Colonic mucosa (tissue), 4 donors: Measurements from ENCODE around the gene TRABD2A. TPM values are rescaled to one million over a fixed set of nuclear protein-coding genes. Genes with fewer than 3 reads are reported as not detected.
"Not testable (repeated sequence)": the region's sequence is repeated elsewhere in the genome, so short reads cannot be mapped to it uniquely, and the experiment has no call there.

ENCODE experiments used
- DNase-seq: peaks from one replicate; pipeline ENCODE4 v3.0.0-alpha.2; 2020
- H3K27ac ChIP-seq: fragments of 200-600 bp; one replicate; pipeline ENCODE4 v1.8.0; 2021
- H3K27me3 ChIP-seq: fragments of 200-600 bp; one replicate; pipeline ENCODE4 v1.8.0; 2021
- H3K36me3 ChIP-seq: fragments of 200-600 bp; one replicate; pipeline ENCODE4 v1.8.0; 2021
- H3K4me1 ChIP-seq: fragments of 200-600 bp; one replicate; pipeline ENCODE4 v1.8.0; 2021; ENCODE audit warnings: mild to moderate bottlenecking
- H3K4me3 ChIP-seq: fragments of 200-600 bp; one replicate; pipeline ENCODE4 v1.8.0; 2021
- H3K9ac ChIP-seq, 2 donors: one replicate each; pipeline ENCODE4 v1.7.0; 2013; ENCODE audit warnings: control low read depth in 2 of 2, low read depth in 2 of 2, low read length in 2 of 2
- H3K9me3 ChIP-seq: fragments of 200-600 bp; one replicate; pipeline ENCODE4 v1.8.0; 2021
- CTCF ChIP-seq: fragments of 200-600 bp; IDR thresholded peaks from one replicate; pipeline ENCODE4 v1.8.0; 2022; ENCODE audit warnings: antibody characterized with exemption, mild to moderate bottlenecking
- intact Hi-C: fragments of 100-400 bp; cut with DNase I; formaldehyde crosslinking; loops from one replicate; pipeline ENCODE4 v1.14.1; 2022
- total RNA-seq, 2 donors: library from RNA; stranded (reverse); fragmentation: NEBNext Ultra II Directional in 1 of 2; extraction: Animal tissue kit (Norgen Biotek cat#: 25700) in 1 of 2; gene quantifications; one replicate each; pipeline ENCODE4 v1.2.1, GENCODE V29; 2021
- donor health status: healthy.
- donor health status: DM: no; HTN: no; CAD: no.
- donor health status: DM: no; HTN: no; CAD: no.

Gene TRABD2A
- total RNA-seq, 2 donors from 2014 or later = 88.1 to 158 TPM

GRCh38 chr2:84876369-84876768 lies 4.5 kb downstream of the TRABD2A start:
- no peaks in the 10 kb centered on the region for H3K36me3 ChIP-seq
- no peaks in the 10 kb centered on the region for H3K4me1 ChIP-seq
- H3K27me3 ChIP-seq = peaks cover 5% of the 10 kb centered on the region
- no peak for DNase-seq
- H3K27ac ChIP-seq = no peak overlapping the region
- TF ChIP-seq CTCF = no peak
- no peaks in the 10 kb centered on the region for H3K9me3 ChIP-seq
- no peak overlapping the region for H3K9ac ChIP-seq
- no peak overlapping the region for H3K4me3 ChIP-seq
- intact Hi-C loops = loop anchor here (10.0 kb wide), 1 partner anchor 242 kb away; no protein-coding TSS in a partner anchor

DNA sequence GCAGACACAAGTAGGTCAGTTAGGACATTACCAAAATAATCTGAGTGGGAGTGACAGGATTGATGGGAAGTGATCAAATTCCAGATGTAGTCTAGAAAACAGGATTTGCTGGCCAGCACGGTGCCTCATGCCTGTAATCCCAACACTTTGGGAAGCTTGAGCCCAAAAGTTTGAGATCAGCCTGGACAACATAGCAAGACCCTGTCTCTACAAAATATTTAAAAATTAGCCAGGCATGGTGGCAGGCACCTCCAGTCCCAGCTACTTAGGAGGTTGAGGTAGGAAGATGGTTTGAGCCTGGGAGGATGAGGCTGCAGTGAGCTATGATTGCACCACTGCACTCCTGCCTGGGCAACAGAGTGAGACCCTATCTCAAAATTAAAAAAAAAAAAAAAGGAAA lies 5.3 kb downstream of the TRABD2A start:
- H3K27me3 ChIP-seq, H3K4me1 ChIP-seq, H3K9me3 ChIP-seq, H3K27ac ChIP-seq, H3K9ac ChIP-seq, DNase-seq, H3K36me3 ChIP-seq, H3K4me3 ChIP-seq: not testable (repeated sequence)
- intact Hi-C loops = loop anchor here (10.0 kb wide), 1 partner anchor 241 kb away; no protein-coding TSS in a partner anchor

DNA sequence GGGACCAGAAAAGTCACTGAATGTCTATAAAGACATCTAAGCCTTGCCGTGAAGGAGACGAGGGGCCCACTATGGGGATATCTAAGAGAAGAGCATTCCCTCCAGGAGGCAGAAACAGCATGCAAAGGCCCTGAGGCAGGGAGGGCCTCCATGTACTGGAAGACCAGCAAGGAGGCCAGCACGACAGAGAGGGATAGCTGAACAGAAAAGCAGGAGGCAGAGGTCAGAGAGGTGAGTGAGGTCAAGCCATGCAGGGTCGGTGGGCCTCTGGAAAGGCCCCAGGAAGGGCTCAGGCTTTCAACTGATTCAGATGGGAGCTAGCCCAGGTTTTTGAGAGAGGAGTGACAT lies 5.7 kb downstream of the TRABD2A start:
- H3K4me1 ChIP-seq = no peaks in the 10 kb centered on the region
- no peak overlapping the region for H3K9ac ChIP-seq
- H3K36me3 ChIP-seq = no peaks in the 10 kb centered on the region
- no peaks in the 10 kb centered on the region for H3K27me3 ChIP-seq
- no peak overlapping the region for H3K4me3 ChIP-seq
- H3K9me3 ChIP-seq = no peaks in the 10 kb centered on the region
- intact Hi-C loops = loop anchor here (10.0 kb wide), 1 partner anchor 240 kb away; no protein-coding TSS in a partner anchor
- TF ChIP-seq CTCF = no peak
- no peak overlapping the region for H3K27ac ChIP-seq
- no peak for DNase-seq

- H3K9me3 ChIP-seq = no peaks in the 10 kb centered on the region
- intact Hi-C loops = loop anchor here (10.0 kb wide), 1 partner anchor 240 kb away; no protein-coding TSS in a partner anchor
- H3K36me3 ChIP-seq = no peaks in the 10 kb centered on the region
- H3K4me3 ChIP-seq = no peak overlapping the region
- H3K9ac ChIP-seq = no peak overlapping the region
- TF ChIP-seq CTCF = no peak
- no peak overlapping the region for H3K27ac ChIP-seq
- H3K4me1 ChIP-seq = no peaks in the 10 kb centered on the region
- no peaks in the 10 kb centered on the region for H3K27me3 ChIP-seq
- DNase-seq = no peak
These were observed 6.3 kb downstream of the TRABD2A start for GRCh38 chr2:84874381-84875212.

- H3K9ac ChIP-seq = no peak overlapping the region
- H3K9me3 ChIP-seq = no peaks in the 10 kb centered on the region
- H3K4me1 ChIP-seq = no peaks in the 10 kb centered on the region
- no peaks in the 10 kb centered on the region for H3K27me3 ChIP-seq
- no peak for TF ChIP-seq CTCF
- DNase-seq = no peak
- no peak overlapping the region for H3K4me3 ChIP-seq
- no peak overlapping the region for H3K27ac ChIP-seq
- no peaks in the 10 kb centered on the region for H3K36me3 ChIP-seq
- intact Hi-C loops = loop anchor here (10.0 kb wide), 1 partner anchor 239 kb away; no protein-coding TSS in a partner anchor
These were observed 7.5 kb downstream of the TRABD2A start for GRCh38 chr2:84873350-84873749.

- DNase-seq, H3K27ac ChIP-seq, H3K4me3 ChIP-seq, H3K36me3 ChIP-seq, H3K27me3 ChIP-seq, H3K4me1 ChIP-seq, H3K9ac ChIP-seq, H3K9me3 ChIP-seq: not testable (repeated sequence)
- intact Hi-C loops = loop anchor here (10.0 kb wide), 1 partner anchor 238 kb away; no protein-coding TSS in a partner anchor
These were observed 8.2 kb downstream of the TRABD2A start for GRCh38 chr2:84872691-84873090.
